ENCODE results near the gene PARD3. TPM values are rescaled to one million over a fixed set of nuclear protein-coding genes. Genes with fewer than 3 reads are reported as not detected.
"Not testable (repeated sequence)": the region's sequence is repeated elsewhere in the genome, so short reads cannot be mapped to it uniquely, and the experiment has no call there.

The PARD3 gene
- total and polyA plus RNA-seq, 4 experiments from 2014 or later = 0.13 to 0.25 TPM; not detected in 2

DNA sequence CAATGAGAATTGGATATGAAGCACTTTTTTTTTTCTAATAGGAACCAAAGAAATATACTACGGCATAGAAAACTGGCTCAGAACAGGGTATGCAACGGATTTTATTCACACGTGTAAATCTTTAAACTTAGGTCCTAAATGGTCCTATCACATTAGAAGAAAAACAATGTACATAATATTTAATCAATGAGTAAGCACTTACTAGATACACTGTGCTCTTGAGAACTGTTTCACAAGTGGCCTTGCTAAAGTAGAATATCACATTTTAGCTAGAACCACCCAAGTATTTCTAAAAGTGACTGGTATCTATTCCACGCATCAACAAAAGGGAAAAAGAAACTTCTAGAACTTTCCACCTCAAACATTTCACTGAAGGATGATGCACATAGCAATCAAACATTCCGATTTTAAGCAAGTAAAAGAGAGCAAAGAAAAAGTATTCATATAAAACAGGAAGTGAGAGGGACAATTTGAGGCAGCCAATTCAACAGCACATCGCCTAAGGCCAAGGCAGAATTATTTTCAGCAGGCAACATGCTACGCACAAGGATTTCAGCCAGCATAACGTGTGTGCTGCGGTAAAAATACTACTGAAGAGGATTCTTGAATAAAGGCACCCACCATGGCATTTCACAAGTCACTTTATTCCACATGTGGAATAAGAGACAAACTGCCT, 55.8 kb downstream of the PARD3 start:
- no peak overlapping the region for H3K4me3 Mint-ChIP-seq
- no peak overlapping the region for H3K27ac Mint-ChIP-seq
- Histone ChIP-seq H3K36me3 (ENCODE audit: insufficient read depth, low read length) (no peaks in the 10 kb centered on the region), H3K27ac (ENCODE audit: low read depth, low read length) (no peak overlapping the region), H3K27me3 (ENCODE audit: insufficient read depth, low read length) (no peaks in the 10 kb centered on the region), H3K9me3 (ENCODE audit: control insufficient read depth in 1 of 2, low read length in 2 of 2) (no peaks in the 10 kb centered on the region), H3K4me3 (ENCODE audit: low read length in 2 of 2) (no peak overlapping the region), H3K4me1 (ENCODE audit: insufficient read depth, low read length) (no peaks in the 10 kb centered on the region)
- POLR2A ChIA-PET (ENCODE audit: partially characterized antibody) = no interaction called here
- no peaks in the 10 kb centered on the region for H3K36me3 Mint-ChIP-seq
- H3K4me1 Mint-ChIP-seq = no peaks in the 10 kb centered on the region
- DNase-seq = no peak
- intact Hi-C loops (cut with micrococcal nuclease) = no loop called here
- H3K9me3 Mint-ChIP-seq = peaks cover 0 to 1% (median 0%) of the 10 kb centered on the region in 8 donors
- CTCF ChIA-PET (ENCODE audit: partially characterized antibody) = no interaction called here
- H3K27me3 Mint-ChIP-seq = peaks cover 3% of the 10 kb centered on the region in 2 donors

DNA sequence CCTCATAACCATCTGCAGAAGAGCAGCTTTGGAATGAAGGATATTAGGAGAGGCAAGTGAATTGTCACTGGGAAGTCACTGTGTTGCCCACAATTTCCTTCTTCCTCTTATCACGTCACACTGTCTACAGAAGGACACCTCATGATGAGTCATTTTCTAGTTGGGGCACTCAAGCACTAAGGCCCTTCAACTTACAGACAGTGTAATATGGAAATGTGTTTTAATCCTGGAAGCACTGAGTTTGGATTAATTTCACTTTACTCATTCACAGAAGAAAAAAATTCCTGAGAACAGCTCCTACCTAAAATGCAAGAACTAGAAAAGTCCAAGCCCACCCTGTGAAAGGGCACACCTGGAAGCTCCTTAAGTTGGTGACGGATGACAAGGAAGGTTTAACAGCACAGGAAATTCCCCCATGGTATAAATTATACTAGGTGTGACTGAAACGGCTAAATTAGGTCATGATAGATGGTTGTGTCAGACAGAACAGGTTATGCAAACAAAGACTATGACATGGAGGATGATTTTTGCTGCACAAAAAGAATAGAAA, 56.6 kb downstream of the PARD3 start:
- ChIA-PET POLR2A (ENCODE audit: partially characterized antibody) (no interaction called here), CTCF (ENCODE audit: partially characterized antibody) (no interaction called here)
- intact Hi-C loops (cut with micrococcal nuclease) = no loop called here
- DNase-seq = no peak
- H3K27ac ChIP-seq (ENCODE audit: low read depth, low read length) = no peak overlapping the region
- no peaks in the 10 kb centered on the region for H3K4me1 Mint-ChIP-seq
- no peaks in the 10 kb centered on the region for H3K36me3 ChIP-seq (ENCODE audit: insufficient read depth, low read length)
- H3K36me3 Mint-ChIP-seq = no peaks in the 10 kb centered on the region
- peaks cover 0 to 1% (median 0%) of the 10 kb centered on the region in 8 donors for H3K9me3 Mint-ChIP-seq
- no peaks in the 10 kb centered on the region for H3K4me1 ChIP-seq (ENCODE audit: insufficient read depth, low read length)
- no peak overlapping the region for H3K4me3 ChIP-seq (ENCODE audit: low read length in 2 of 2)
- H3K4me3 Mint-ChIP-seq = no peak overlapping the region
- peak overlapping the region in 1 of 7 donors; percentile 53 for H3K27ac Mint-ChIP-seq
- H3K9me3 ChIP-seq (ENCODE audit: control insufficient read depth in 1 of 2, low read length in 2 of 2) = no peaks in the 10 kb centered on the region
- peaks cover 3% of the 10 kb centered on the region in 2 donors for H3K27me3 Mint-ChIP-seq
- no peaks in the 10 kb centered on the region for H3K27me3 ChIP-seq (ENCODE audit: insufficient read depth, low read length)

DNA sequence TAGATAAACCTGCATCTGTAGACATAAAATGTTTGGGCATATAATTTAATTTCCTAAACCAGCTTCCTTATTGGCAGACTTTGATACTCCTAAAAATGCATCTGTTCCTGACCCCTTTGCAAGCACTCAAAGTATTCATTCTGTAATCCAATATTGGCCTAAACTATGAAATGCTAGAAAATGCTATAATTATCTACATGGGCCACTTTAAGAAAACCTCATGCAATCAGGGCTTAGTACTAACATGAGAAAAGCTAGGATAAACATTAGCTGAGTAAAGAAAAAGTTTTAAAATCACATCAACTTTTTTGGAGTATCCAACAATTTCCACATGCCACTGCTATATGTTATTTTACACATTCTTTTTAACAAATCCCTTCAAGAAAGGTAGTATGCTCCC, 57.2 kb downstream of the PARD3 start:
- H3K27me3 Mint-ChIP-seq = peaks cover 3% of the 10 kb centered on the region in 2 donors
- no peak for DNase-seq
- H3K36me3 ChIP-seq (ENCODE audit: insufficient read depth, low read length) = no peaks in the 10 kb centered on the region
- POLR2A ChIA-PET (ENCODE audit: partially characterized antibody) = no interaction called here
- H3K4me3 ChIP-seq (ENCODE audit: low read length in 2 of 2) = no peak overlapping the region
- no peaks in the 10 kb centered on the region for H3K36me3 Mint-ChIP-seq
- no peak overlapping the region for H3K27ac ChIP-seq (ENCODE audit: low read depth, low read length)
- no peaks in the 10 kb centered on the region for H3K4me1 Mint-ChIP-seq
- intact Hi-C loops (cut with micrococcal nuclease) = no loop called here
- no peaks in the 10 kb centered on the region for H3K4me1 ChIP-seq (ENCODE audit: insufficient read depth, low read length)
- H3K9me3 ChIP-seq (ENCODE audit: control insufficient read depth in 1 of 2, low read length in 2 of 2) = no peaks in the 10 kb centered on the region
- CTCF ChIA-PET (ENCODE audit: partially characterized antibody) = no interaction called here
- peaks cover 0 to 1% (median 0%) of the 10 kb centered on the region in 8 donors for H3K9me3 Mint-ChIP-seq
- no peaks in the 10 kb centered on the region for H3K27me3 ChIP-seq (ENCODE audit: insufficient read depth, low read length)
- H3K27ac Mint-ChIP-seq = no peak overlapping the region
- H3K4me3 Mint-ChIP-seq = no peak overlapping the region

DNA sequence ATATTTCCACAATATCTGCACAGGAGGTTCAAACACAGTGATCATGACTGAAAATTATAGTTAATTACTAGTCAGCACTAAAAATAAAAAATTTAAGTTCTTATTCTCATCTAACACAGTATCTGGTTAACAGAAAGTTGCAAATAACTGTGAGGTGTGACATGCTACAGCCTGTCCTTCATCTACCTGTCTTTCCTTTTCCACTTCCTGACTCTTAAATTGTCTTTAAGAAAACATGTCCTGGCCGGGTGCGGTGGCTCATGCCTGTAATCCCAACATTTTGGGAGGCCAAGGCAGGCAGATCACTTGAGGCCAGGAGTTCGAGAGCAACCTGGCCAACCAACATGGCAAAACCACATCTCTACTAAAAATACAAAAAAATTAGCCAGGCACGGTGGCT, 57.9 kb downstream of the PARD3 start:
- intact Hi-C loops (cut with micrococcal nuclease) = not testable (repeated sequence)

DNA sequence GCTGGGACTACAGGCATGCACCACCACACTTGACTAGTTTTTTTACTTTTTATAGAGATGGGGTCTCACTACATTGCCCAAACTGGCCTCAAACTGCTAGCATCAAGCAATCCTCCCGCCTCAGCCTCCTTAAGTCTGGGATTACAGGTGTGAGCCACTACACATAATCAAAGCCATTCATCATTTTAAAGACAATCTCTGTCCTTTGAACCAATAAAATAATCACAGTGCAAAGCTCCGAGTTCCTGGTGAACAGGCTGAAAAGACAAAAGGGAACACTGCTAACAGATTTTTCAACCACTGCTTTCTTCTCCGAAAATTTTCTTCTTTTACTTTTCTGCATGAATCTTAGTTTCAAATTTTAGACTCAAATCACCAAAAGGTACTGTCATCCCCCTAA, 58.5 kb downstream of the PARD3 start:
- intact Hi-C loops (cut with micrococcal nuclease) = no loop called here
- POLR2A ChIA-PET (ENCODE audit: partially characterized antibody) = no interaction called here

More for the DNA sequence above, 57.9 kb downstream of the PARD3 start:
- CTCF ChIA-PET (ENCODE audit: partially characterized antibody); H3K4me1 ChIP-seq (ENCODE audit: insufficient read depth, low read length); H3K4me3 Mint-ChIP-seq; POLR2A ChIA-PET (ENCODE audit: partially characterized antibody); H3K4me1 Mint-ChIP-seq; H3K36me3 Mint-ChIP-seq; H3K27ac ChIP-seq (ENCODE audit: low read depth, low read length); H3K9me3 Mint-ChIP-seq; H3K9me3 ChIP-seq (ENCODE audit: control insufficient read depth in 1 of 2, low read length in 2 of 2); H3K27me3 ChIP-seq (ENCODE audit: insufficient read depth, low read length); H3K4me3 ChIP-seq (ENCODE audit: low read length in 2 of 2); H3K36me3 ChIP-seq (ENCODE audit: insufficient read depth, low read length); DNase-seq; H3K27me3 Mint-ChIP-seq; H3K27ac Mint-ChIP-seq: not testable (repeated sequence)

DNA sequence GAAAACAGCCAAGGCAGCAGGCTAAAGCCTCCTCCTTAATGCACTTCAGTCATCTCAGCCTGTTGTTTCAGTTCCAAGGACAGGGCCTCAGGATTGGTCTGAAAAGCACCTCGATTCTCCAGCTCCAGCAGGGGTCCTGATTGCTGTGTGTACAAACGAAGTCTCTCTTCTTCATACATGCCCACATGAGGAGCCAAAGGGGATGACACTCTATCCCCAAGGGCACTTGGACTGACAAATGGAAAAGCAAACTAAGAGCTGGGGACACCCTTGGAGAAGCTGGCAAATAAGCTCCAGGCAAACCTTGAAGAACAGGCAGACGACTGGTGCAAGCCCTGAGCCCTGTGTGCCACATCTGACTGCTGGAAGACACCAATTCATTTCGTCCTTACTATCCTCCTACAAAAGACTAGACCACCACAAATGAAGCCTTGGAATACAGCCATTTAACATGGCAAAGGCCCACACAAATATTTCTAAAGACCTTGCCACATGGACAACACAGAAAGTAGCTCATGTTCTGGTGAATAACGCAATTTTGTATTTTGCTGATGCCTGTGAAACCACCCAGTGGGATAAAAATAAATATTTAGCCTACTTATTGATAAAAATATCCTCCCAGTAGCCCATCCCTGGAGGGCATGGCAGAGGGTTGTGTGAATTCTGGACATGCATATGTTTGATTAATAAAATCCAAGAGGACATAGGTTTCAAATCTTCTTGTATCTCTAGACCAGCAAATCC, 61.9 kb downstream of the PARD3 start:
- DNase-seq = no peak
- no peaks in the 10 kb centered on the region for H3K36me3 ChIP-seq (ENCODE audit: insufficient read depth, low read length)
- POLR2A ChIA-PET (ENCODE audit: partially characterized antibody) = no interaction called here
- intact Hi-C loops (cut with micrococcal nuclease) = no loop called here
- H3K9me3 Mint-ChIP-seq = peaks cover 0 to 1% (median 0%) of the 10 kb centered on the region in 8 donors
- H3K4me1 Mint-ChIP-seq = no peaks in the 10 kb centered on the region
- H3K9me3 ChIP-seq (ENCODE audit: control insufficient read depth in 1 of 2, low read length in 2 of 2) = no peaks in the 10 kb centered on the region
- no peaks in the 10 kb centered on the region for H3K36me3 Mint-ChIP-seq
- no peaks in the 10 kb centered on the region for H3K27me3 ChIP-seq (ENCODE audit: insufficient read depth, low read length)
- peak overlapping the region in 1 of 7 donors; percentile 10 for H3K27ac Mint-ChIP-seq
- H3K4me1 ChIP-seq (ENCODE audit: insufficient read depth, low read length) = no peaks in the 10 kb centered on the region
- H3K27ac ChIP-seq (ENCODE audit: low read depth, low read length) = no peak overlapping the region
- peaks cover 5 to 12% of the 10 kb centered on the region in 2 donors for H3K27me3 Mint-ChIP-seq
- CTCF ChIA-PET (ENCODE audit: partially characterized antibody) = interaction anchor here (0.5 kb wide), 1 partner anchor 197 kb away, joined by 3 read pairs; no protein-coding TSS in a partner anchor
- no peak overlapping the region for H3K4me3 ChIP-seq (ENCODE audit: low read length in 2 of 2)
- no peak overlapping the region for H3K4me3 Mint-ChIP-seq

More for the DNA sequence above, 58.5 kb downstream of the PARD3 start:
- H3K9me3 ChIP-seq (ENCODE audit: control insufficient read depth in 1 of 2, low read length in 2 of 2) = no peaks in the 10 kb centered on the region
- H3K27me3 ChIP-seq (ENCODE audit: insufficient read depth, low read length) = no peaks in the 10 kb centered on the region
- DNase-seq = no peak
- Mint-ChIP-seq H3K36me3 (no peaks in the 10 kb centered on the region), H3K27ac (no peak overlapping the region), H3K9me3 (peaks cover 0 to 1% (median 0%) of the 10 kb centered on the region in 8 donors), H3K4me1 (no peaks in the 10 kb centered on the region), H3K27me3 (peaks cover 3% of the 10 kb centered on the region in 2 donors), H3K4me3 (no peak overlapping the region)
- no peaks in the 10 kb centered on the region for H3K36me3 ChIP-seq (ENCODE audit: insufficient read depth, low read length)
- H3K4me1 ChIP-seq (ENCODE audit: insufficient read depth, low read length) = no peaks in the 10 kb centered on the region
- no peak overlapping the region for H3K27ac ChIP-seq (ENCODE audit: low read depth, low read length)
- CTCF ChIA-PET (ENCODE audit: partially characterized antibody) = no interaction called here
- no peak overlapping the region for H3K4me3 ChIP-seq (ENCODE audit: low read length in 2 of 2)

DNA sequence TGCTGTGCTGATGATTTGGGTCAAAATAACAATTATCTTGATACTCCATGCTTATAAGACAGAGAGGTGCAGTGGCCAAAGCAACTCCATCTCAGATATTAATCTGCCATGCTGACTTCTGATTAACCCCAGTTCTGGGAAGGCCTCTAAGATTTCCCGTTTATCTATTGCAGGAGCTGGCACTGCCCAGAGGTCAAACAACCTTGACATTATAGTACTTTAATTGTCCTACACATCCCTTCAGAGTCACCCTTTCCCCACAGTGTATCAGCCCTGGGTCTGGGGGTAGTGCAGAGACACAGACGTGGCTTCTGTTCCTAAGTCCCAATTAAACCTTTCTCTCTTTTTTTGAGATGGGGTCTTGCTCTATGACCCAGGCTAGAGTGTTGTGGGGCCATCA, 63.8 kb downstream of the PARD3 start:
- Mint-ChIP-seq H3K36me3 (no peaks in the 10 kb centered on the region), H3K4me3 (no peak overlapping the region), H3K27me3 (peaks cover 1 to 12% of the 10 kb centered on the region in 2 donors), H3K9me3 (no peaks in the 10 kb centered on the region), H3K4me1 (no peaks in the 10 kb centered on the region), H3K27ac (no peak overlapping the region)
- no peaks in the 10 kb centered on the region for H3K27me3 ChIP-seq (ENCODE audit: insufficient read depth, low read length)
- H3K9me3 ChIP-seq (ENCODE audit: control insufficient read depth in 1 of 2, low read length in 2 of 2) = no peaks in the 10 kb centered on the region
- H3K4me1 ChIP-seq (ENCODE audit: insufficient read depth, low read length) = no peaks in the 10 kb centered on the region
- no peak for DNase-seq
- intact Hi-C loops (cut with micrococcal nuclease) = no loop called here
- no peaks in the 10 kb centered on the region for H3K36me3 ChIP-seq (ENCODE audit: insufficient read depth, low read length)
- CTCF ChIA-PET (ENCODE audit: partially characterized antibody) = no interaction called here
- POLR2A ChIA-PET (ENCODE audit: partially characterized antibody) = no interaction called here
- H3K4me3 ChIP-seq (ENCODE audit: low read length in 2 of 2) = no peak overlapping the region
- no peak overlapping the region for H3K27ac ChIP-seq (ENCODE audit: low read depth, low read length)

All from CD4-positive, alpha-beta memory T cell (primary cell).